ENCODE results near the gene BAD. TPM values are rescaled to one million over a fixed set of nuclear protein-coding genes. Genes with fewer than 3 reads are reported as not detected.

The BAD gene
- polyA plus RNA-seq, 3 donors: 36.7 to 58.9 (median 54.2) TPM

- no peak for DNase-seq (ENCODE audit: extremely low read depth in 1 of 11, low read depth in 9 of 11, low spot score in 4 of 11)
Observed at GRCh38 chr11:64268025-64268892, 16.2 kb downstream of the BAD start.

GRCh38 chr11:64267207-64267945 is 17.1 kb downstream of the BAD start:
- no peak for DNase-seq (ENCODE audit: extremely low read depth in 1 of 11, low read depth in 9 of 11, low spot score in 4 of 11)

GRCh38 chr11:64266339-64266738 is 18.1 kb downstream of the BAD start:
- DNase-seq (ENCODE audit: extremely low read depth in 1 of 11, low read depth in 9 of 11, low spot score in 4 of 11): no peak

- DNase-seq (ENCODE audit: extremely low read depth in 1 of 11, low read depth in 9 of 11, low spot score in 4 of 11): no peak
Observed at GRCh38 chr11:64265176-64266160, 19.0 kb downstream of the BAD start.

GRCh38 chr11:64264371-64264852 is 20.1 kb downstream of the BAD start:
- no peak for DNase-seq (ENCODE audit: extremely low read depth in 1 of 11, low read depth in 9 of 11, low spot score in 4 of 11)

- DNase-seq (ENCODE audit: extremely low read depth in 1 of 11, low read depth in 9 of 11, low spot score in 4 of 11): no peak
Observed at GRCh38 chr11:64263947-64264317, 20.5 kb downstream of the BAD start.

GRCh38 chr11:64263021-64263946 is 21.2 kb downstream of the BAD start:
- no peak for DNase-seq (ENCODE audit: extremely low read depth in 1 of 11, low read depth in 9 of 11, low spot score in 4 of 11)

- DNase-seq (ENCODE audit: extremely low read depth in 1 of 11, low read depth in 9 of 11, low spot score in 4 of 11): no peak
Observed at GRCh38 chr11:64262271-64263002, 22.0 kb downstream of the BAD start.

GRCh38 chr11:64261556-64262080 is 22.8 kb downstream of the BAD start:
- no peak for DNase-seq (ENCODE audit: extremely low read depth in 1 of 11, low read depth in 9 of 11, low spot score in 4 of 11)

- DNase-seq (ENCODE audit: extremely low read depth in 1 of 11, low read depth in 9 of 11, low spot score in 4 of 11): no peak
Observed at GRCh38 chr11:64260147-64260708, 24.2 kb downstream of the BAD start.

- no peak for DNase-seq (ENCODE audit: extremely low read depth in 1 of 11, low read depth in 9 of 11, low spot score in 4 of 11)
Observed at GRCh38 chr11:64259533-64260067, 24.9 kb downstream of the BAD start.

- DNase-seq (ENCODE audit: extremely low read depth in 1 of 11, low read depth in 9 of 11, low spot score in 4 of 11): no peak
Observed at GRCh38 chr11:64258946-64259532, 25.4 kb downstream of the BAD start.

GRCh38 chr11:64258356-64258755 is 26.1 kb downstream of the BAD start:
- DNase-seq (ENCODE audit: extremely low read depth in 1 of 11, low read depth in 9 of 11, low spot score in 4 of 11): no peak

- no peak for DNase-seq (ENCODE audit: extremely low read depth in 1 of 11, low read depth in 9 of 11, low spot score in 4 of 11)
Observed at GRCh38 chr11:64256300-64256699, 28.2 kb downstream of the BAD start.

- DNase-seq (ENCODE audit: extremely low read depth in 1 of 11, low read depth in 9 of 11, low spot score in 4 of 11): no peak
Observed at GRCh38 chr11:64255135-64256128, 29.0 kb downstream of the BAD start.
